ENCODE data around the gene PML.

The PML gene

DNA sequence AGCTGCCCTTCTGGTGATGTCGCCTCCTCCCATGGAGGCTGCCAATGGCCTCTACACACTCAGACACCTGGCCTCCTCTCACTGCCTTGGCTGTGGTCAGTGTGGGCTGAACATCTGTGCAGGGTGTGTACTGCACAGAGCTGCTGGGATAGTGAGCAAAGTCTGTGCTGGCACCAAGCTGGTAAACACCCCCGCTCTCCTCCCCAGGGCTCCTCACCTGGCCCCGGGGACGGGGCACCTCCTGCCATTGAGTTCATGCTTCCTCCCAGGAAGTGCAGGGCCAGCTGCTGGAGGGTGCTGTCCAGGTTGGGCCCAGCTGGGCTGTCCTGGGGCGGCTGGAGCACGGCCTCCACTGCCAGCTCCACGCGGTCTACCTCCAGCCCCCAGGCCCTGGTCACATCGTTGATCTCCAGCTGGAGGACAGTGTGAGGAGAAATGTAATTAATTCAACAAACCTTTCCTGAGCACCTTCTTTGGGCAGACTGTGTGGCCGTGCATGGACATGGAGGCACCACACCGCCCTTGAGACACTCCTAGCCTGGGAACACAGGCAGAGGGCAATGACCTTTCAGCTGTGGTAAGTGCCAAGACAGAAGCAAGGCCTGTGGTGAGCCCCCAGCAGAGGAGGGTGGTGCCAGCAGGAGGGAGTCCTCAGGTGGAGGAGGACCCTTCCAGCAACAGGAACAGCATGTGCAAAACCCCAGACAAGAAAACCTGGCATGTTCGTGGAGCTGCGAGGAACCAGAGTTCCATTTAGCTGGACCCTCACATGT lies 9.2 kb upstream of the PML start:
- no peak for DNase-seq (ENCODE audit: low read depth)

DNA sequence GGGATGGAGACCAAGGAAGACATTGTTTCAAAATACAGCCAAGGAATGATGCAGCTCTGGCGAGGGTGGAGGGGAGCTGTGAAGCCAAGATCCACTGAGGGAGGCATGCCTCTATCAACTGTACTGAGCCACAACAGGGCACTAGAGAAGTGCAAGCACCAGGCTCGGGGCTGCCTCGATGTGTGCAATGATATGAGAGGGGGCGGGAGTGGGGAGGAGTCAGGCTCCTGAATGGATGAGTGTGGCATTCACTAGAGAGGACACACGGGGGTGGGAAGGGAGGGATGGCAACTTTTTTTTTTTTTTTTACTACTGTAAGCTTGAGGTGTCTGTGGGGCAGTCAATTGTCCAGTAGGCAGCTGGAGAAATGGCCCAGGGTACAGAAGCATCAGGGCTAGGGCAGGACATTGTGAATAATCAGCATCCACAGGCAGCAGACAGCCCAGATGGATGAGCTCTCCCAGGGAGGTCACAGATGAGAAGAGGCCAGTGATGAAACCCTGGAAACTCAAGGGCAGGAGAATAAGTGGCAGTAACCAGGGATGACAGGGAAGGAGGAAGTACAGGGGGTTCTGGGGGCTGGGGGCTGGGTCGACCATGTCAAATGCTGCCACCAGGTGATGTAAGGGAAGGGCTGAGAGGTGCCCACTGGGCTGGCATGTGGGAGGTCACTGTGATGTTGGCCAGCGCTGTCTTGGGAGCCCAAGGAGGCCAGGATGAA lies 8.3 kb upstream of the PML start:
- DNase-seq (ENCODE audit: low read depth): no peak

DNA sequence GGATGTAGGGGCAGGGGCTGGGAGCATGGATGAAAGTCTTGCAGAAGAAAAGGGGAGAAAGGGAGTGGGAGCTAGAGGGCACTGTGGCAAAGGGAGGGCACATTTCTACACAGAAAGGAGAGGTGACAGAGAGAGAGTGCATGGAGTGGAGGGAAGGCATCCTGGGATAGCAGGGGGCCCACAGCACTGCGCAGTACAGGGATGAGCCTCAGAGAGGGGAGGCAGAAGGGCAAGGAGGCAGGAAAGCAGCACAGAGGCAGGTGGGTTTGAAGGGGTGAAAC lies 7.8 kb upstream of the PML start:
- DNase-seq (ENCODE audit: low read depth): no peak

DNA sequence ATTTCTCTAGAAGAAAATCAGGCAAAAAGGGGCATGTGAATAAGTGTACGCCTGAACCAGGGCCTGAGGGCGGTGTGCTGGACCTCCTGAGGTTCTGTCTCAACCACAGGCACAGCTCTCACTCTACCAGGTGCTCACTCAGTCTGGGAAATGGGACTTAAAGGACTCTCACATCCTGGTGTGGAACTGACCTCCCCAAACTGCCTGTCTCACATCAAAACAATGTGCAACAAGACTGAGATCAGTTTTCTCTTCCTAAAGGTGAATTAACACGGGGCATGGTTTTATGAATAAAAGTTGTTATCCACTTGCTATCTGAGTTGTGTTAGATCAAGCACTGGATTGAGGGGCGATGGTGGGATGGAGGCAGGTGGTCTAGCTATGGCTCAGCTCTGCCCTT lies 7.3 kb upstream of the PML start:
- no peak for DNase-seq (ENCODE audit: low read depth)

DNA sequence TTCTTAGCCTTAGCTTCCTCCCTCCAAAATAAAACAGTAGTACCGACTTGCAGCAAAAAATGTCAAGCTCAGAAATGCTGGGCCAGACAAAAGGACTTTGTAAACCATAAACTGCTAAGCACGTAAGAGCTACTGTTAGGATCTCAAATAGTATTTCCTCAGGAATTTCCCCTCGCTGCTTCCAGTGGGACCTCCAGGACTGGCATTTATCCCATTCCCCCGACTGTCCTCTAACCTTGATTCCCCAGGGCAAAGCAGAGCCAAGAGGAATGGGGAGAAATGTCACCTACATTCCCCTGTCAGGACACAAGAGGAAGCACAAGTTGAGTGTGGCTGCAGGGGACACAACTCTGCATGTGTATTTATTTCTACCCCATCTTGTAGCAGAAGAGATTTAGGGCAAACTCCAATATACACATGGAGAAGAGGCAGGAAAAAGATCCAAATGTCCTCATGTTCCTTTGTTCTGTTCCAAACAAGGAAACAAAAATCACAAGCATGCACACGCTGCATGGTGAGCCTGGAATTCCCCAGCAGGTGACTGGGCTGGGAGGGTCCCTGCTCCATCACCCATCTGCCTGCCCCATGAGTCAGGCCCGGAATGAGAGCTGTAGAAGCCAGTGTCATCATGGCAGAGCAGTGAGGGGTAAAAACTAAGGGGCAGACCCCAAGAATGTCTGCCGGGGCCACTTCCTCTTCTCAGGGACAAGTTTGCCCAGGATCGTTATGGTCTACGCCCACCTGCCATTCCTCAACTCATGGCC lies 6.7 kb upstream of the PML start:
- DNase-seq (ENCODE audit: low read depth): no peak

DNA sequence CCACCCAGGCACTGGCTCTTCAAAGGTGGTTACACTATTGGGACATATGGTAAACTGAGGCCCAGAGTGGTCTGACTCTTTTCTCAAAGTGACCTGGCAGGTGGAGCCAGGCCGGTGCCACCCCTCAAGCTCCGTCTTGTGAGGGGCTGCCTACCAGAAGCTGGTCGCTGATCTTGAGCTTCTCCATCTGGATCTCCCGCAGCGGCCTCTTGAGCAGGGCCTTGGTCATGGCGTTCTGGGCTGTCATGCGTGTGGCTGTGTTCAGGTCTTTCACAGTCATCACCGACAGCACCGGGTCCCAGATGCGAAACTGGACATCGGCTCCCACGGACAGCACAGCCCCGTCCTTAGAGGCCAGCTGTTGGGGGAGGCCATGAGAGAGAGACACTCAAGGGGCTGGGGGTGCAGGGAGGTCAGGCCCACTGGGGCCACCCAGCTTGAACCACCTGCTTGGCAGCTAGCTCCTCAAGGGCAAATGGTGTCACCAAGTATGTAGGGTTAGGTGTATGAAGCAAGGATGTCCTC lies 6.0 kb upstream of the PML start:
- DNase-seq (ENCODE audit: low read depth): no peak

DNA sequence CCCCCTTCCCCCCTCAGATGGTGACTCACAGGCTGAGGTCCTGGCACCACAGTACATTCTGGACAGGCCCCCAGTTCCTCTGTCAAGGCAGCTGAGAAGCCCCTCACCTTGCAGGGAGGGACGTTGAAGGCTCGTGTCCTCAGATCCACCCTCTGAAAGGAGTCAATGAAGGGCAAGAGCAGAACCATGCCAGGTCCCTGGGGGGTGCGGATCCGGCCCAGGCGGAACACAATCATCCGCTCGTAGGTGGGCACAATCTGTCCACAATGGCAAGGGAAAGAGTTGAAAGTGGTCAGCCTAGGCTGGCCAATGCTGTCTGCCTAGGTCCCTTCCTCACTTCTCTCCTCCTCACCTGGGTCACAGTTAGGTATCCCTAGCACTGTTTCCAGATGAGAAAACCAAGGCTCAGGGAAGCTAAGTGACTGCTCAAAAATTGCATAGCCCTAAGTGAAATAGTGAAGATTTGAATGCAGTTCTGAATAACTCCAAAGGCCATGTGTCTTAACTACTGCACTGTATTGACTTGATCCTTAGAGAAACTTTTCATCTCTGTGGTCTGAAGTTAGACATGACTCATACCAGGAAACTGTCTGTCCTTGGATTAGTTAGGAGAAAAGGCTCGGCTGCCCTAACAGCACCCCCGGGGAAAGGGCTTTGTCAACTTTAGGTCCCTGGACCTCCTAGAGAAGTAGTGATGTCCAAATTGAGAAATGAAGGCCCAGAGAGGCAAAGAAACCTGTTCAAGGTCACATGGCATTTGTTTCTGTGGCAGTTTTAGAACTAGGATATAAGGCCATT lies 5.3 kb upstream of the PML start:
- no peak for DNase-seq (ENCODE audit: low read depth)

DNA sequence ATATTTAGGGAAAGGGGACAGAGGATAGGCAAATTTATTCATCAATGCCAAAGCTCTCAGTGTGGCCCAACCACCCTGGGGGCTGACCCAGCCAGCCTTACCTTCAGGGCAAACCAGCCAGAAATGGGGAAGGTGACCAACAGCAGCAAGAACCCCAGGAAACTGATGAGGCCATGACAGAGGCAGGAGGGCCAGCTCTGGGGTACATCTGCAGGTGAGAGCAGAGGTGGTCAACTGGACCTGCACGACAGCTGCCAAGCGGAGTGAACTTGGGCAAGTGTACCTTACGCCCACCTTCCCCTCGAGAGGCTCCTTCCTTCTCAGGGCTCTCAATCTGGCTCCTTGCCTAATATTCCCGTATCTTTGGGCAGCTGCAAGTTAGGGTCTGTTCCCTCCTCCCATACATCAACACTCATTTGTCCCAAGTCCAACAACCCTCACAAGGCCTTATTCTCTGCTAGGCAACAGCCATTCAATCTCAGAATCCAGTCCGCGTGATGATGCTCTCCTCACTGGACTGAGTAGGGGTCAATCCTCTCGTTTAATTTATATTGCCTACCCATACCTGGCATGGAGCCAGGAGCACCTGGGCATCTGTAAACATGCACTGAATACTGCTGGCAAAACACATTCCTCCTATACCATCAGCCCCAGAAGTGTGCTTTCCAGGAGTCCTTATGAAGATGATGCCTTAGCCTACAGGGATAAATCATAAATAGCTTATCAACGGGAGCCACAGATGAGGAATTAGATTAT lies 4.1 kb upstream of the PML start:
- DNase-seq (ENCODE audit: low read depth): no peak

DNA sequence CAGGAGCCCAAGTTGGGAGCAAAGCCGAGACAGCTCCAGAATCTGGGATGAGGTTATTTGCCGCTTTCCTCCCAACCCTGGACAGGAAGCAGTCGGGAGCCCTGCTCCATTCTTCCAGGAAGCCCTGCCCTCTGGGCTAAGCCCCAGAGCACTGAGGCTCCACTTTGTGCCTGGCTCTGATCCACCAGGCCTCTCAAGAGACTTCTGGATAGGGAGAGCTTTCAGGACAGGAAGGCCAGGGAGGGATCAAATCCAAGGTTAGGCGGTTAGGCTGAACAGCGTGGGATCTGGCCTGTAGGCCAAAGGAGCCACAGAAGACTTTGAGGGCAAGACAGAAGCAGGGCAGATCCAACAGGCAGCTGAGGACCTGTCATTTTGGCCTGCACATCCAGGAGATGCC lies 3.3 kb upstream of the PML start:
- DNase-seq (ENCODE audit: low read depth): no peak

DNA sequence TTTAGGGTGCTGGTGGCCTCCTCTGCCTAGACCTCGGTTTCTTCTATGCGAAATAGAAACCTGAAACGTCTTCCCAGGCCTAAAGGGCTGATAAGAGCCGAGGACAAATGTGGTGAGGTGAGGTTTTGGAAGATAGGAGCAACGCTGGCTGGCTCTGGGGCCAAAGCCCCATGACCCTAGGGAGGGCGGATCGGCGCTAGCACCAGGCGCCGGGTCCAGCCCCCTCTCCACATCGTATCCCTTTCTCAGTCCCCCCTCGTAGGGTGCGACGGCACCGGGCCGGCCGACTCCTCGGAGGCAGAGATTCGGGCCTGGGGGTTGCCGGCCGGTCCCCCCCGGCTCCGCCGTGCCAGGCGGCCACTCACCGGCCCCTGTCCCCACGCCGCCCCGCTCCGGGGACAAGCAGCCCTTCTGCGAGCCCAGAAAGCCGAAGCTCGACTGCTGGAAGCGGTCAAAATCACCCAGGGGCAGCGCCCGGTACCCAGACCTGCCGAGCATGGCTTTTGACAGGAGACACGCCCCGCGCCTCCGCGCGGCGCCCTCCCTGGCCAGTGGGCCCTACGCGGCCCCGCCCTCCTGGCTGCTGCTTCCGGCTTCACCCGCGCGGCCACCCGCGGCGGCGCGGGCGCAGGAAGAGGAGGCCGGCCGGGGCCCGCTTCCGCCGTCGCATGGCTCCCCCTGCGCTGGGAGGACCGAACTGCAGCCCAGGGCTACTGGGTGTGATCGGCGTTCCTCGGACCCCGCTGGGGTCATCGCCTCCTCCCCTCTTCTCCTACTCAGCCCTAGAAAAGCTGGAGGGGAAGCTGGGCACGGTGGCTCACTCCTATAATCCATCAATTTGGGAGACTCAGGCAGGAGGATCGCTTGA lies 2.6 kb upstream of the PML start, which contains the start of gene STOML1:
Gene STOML1 (minus strand): TSS at position 570 of the 868 bp plus-strand sequence. CDS start 72 bp downstream, at position 498.
- DNase-seq (ENCODE audit: low read depth): peak; percentile 92

DNA sequence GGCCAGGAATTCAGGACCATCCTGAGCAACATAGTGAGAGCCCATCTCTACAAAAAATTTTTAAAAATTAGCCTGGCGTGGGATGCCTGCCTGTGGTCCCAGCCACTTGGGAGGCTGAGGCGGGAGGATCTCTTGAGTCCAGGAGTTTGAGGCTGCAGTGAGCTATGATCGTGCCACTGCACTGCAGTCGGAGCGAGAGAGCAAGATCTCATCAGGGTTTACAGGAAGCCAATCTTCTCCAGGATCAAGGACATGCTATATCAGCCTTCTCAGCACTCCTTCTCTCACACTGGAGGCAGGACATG lies 2.0 kb upstream of the PML start:
- DNase-seq (ENCODE audit: low read depth): no peak

DNA sequence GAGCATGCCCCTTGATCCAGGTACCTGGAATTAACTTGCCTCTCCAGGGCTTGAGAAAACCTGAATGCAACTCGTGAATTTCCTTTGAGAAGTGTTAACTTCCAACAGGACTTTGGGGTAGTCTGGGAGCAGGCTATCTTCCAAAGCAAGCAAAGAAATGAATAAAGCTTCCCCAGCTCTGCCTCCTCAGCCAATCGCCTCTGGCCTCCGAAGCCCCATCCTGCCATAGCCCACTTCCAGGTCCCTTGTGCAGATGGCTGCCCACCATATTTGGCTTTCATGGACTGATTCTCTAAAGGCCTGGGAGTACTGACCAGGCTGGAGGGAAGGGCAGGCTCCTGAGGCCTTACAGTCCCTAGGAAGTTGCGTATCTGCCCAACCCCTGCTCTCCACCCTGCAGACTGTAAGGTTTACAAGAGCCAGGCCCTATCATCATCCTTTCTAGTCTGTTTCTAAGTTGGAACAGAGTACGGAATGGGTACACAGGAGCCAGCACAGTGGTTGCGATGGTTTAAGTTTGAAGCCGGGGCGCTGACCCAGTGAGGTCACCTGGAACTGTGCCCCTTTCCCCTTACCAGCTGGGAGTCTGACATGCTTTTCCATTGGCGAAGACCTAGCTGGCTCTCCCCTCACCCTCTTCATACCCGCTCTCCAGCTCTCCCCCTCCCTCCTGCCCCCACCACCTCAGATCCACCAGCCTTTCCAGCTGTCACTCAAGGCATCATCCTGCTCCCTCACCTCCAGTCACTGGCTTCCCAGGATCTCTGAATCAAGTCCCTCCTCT lies 1.1 kb upstream of the PML start:
- no peak for DNase-seq (ENCODE audit: low read depth)

DNA sequence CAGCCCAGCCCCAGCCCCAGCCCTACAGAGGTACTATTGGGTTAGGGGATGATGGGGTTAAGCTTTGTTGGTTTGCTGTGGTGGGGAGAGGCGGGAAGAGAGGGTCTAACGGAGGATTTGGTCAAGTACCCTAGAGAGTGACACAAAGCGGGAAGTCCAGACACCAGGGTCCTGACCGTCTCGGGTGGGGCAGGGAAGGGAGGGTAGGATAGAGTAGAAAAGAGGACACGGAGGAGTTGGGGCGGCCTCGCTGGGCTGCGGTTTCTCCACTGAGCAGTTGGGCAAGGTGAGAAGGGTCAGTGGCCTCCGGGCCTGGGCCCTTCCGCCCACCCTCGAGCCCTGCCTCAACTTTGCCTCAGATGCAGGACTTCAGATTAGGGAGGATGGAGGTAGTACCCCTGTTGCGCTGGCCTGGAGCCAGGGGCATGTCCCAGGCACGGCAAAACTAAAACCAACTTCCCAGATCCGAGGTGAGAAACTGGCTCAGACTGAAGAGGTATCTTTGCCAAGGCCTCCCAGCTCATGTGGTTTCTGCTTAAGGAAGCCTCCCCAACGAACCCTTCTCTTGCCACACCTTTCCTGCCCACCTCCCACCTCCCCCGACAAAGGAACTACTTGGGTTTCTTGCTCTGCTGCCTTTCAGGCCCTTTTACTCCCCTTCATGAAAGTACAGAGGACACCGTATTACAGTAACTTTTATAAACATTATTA lies 551 bp downstream of the PML start:
- no peak for DNase-seq (ENCODE audit: low read depth)

DNA sequence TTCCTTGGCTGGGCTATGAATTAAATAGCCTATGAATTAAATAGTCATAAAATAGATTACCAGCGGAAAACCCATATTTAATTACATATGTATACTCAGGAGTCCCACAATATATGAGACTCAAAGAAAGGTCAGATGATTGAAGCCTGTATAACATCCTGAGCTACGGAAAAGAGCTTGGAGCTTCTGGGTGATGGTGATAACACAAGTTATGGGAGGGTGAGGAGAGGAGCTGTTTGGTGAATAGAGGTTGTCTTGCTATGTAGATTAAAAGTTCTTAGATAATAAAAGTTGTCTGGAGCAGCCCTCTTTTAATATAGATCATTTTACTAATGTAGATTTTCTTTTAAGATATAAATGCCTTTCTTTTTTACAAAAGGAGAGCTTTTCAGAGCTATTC lies 1.8 kb downstream of the PML start:
- no peak for DNase-seq (ENCODE audit: low read depth)

DNA sequence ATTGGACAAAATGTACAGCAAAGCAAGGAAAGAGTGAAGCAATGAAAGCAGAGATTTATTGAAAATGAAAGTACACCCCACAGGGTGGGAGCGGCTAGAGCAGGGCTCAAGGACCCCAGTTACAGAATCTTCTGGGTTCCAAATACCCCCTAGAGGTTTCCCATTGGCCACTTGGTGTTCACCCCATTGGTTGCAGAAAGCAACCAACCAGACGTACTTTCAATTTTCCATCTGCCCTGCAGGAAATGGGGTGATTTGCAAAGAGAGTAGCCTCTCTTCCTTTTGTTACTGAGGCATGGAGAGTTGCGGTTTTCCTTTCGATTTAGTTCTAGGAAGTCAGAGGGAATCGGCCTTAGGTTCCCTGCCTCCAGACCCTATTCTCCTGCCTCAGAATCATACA lies 2.4 kb downstream of the PML start:
- DNase-seq (ENCODE audit: low read depth): no peak

DNA sequence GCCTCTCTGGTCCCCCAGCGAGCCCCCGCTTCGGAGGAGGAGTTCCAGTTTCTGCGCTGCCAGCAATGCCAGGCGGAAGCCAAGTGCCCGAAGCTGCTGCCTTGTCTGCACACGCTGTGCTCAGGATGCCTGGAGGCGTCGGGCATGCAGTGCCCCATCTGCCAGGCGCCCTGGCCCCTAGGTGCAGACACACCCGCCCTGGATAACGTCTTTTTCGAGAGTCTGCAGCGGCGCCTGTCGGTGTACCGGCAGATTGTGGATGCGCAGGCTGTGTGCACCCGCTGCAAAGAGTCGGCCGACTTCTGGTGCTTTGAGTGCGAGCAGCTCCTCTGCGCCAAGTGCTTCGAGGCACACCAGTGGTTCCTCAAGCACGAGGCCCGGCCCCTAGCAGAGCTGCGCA lies 3.5 kb downstream of the PML start:
- DNase-seq (ENCODE audit: low read depth): no peak

DNA sequence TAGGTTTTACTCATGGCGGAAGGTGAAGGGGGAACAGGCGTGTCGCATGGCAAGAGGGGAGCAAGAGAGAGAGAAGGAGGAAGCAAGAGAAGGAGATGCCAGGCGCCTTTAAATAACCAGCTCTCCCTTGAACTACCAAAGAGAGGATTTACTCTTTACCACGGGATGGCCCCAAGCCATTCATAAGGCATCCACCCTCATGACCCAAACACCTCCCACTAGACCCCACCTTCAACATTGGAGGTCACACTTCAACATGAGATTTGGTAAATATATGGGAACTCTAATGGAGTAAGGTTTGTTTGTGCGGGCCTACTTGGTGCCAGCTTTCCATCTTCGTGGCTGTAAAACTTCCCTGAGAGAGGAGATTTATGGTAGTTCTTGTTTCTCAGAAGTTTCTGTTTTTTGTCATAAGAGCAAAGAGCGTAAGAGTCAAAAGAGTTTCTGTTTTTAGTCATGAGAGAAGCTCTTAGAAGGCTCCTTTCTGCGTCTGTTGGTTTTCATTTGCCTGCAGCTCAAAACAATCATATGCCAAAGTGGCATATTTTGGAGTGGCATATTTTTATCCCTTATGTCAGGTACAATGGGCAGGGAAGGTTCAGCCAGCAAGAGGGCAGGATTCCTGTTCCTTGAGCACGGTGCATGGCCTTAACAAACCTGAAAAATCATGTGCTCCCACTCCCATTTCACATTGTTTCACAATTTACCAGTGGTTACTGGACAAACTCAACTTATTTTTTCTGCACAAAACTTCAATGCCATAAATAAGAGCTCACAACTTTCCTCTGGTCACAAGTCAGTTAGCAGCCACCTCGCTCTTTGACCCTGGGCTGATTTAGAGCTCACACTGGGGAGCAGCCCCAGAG lies 12.5 kb downstream of the PML start:
- DNase-seq (ENCODE audit: low read depth): no peak

DNA sequence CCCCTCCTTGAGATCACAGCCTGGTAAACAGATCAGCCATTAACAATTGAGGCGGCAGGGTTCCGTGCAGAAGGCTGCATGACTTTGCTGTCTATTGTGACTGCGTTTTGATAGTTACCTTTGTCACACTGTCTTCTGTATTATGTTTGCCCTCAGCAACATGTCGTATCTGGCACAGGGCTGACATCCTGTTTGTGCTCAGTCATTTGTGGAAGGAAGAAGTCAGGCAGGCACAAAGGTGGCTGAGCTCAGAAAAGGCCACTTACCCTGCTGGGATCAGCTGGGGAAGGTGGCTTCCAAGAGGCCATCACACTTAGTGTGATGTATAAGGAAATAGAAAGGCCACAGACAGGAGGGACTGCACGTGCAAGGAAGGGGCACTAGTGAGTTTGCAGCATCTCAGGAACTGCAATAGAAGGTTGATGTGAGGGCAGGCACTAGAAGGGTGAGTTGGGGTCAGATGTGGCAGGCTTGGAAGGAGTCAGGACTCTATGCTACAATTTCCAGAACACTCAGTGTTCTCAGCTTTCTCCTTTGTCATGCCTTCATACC lies 13.4 kb downstream of the PML start:
- no peak for DNase-seq (ENCODE audit: low read depth)
